HG03060 (cell line): ENCODE data around the gene RNGTT.

Experiments used
- ATAC-seq: cut with Tn5 transposase; IDR thresholded peaks from one replicate; pipeline ENCODE4 v1.9.1; 2021; ENCODE audit warnings: low read depth, moderate number of reproducible peaks; ENCODE audit not compliant: unreplicated experiment

RNGTT gene

GRCh38 chr6:88569959-88570358 is 393.5 kb downstream of the RNGTT start:
- ATAC-seq: no peak

GRCh38 chr6:88567696-88568095 is 395.7 kb downstream of the RNGTT start:
- ATAC-seq: no peak

DNA sequence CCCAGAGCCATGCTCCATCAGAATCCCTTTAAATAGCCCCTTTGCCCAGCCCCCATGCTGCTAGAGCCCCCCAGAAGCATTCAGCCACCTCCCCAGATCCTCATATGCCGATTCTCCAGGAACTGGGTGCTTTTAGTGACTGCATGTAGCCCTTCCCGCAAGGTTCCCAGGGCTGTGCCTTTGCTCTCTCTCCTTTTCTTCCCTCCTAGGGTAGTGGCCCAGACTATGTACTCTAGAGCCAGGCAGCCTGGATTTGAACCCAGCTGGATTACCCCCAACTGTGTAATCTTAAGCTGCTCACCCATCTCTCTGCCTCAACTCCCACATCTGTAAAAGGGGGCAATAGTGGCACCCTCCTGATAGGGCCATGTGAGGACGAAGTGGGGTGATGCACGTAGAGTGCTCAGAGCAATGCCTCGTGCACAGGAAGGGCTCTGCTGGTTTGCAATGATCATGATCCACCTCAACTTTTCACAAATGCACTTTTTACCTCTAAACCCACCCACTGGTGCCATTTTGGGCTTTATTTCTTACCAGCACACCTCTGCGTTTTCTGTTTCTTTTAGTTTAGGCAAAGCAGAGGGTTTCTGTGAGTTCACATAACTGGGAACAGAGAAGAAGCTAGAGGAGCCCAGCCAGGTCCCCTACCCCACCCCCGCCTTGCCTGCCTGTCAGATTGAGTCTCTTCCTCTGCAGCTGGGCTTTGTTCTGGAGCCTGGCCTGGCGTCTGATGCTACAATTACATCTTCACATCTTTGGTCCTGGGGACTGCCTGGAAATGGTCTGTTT is 396.5 kb downstream of the RNGTT start:
- ATAC-seq: no peak

GRCh38 chr6:88565836-88566235 is 397.6 kb downstream of the RNGTT start:
- ATAC-seq: no peak

DNA sequence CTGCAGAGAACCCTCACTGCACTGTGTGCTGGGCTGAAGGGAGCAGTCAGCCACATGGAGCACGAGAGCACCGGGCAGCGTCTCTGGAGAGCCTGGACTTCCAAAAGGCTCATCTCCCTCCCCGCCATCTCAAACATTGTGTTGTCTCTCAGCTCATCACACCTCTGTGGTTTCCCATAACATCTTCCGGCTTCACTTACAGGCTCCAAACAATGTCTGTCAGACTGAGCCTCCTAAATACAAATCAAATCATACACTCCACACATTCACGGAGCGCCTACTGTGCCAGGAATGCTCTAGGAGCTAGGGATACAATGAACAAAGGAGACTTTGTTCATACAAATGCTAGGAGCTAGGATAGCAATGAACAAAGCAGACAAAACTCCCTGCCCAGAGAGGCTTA is 398.0 kb downstream of the RNGTT start:
- no peak for ATAC-seq

DNA sequence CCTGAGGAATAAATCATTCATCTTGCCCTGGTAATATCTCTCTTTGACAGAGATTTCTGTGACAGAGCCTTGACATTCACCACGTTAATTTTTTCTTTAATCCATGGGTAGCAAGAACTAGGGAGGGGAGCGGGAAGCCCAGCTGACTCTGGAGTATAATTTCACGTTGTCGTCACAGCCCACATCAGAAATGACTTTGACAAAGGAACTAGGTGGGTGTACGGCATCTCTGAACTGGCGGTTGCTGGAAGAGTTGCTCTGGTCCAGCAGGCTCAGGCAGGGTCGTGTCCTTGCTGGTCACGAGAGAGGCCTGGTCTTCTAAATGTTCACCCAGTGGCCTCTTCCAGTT is 400.2 kb downstream of the RNGTT start:
- no peak for ATAC-seq

DNA sequence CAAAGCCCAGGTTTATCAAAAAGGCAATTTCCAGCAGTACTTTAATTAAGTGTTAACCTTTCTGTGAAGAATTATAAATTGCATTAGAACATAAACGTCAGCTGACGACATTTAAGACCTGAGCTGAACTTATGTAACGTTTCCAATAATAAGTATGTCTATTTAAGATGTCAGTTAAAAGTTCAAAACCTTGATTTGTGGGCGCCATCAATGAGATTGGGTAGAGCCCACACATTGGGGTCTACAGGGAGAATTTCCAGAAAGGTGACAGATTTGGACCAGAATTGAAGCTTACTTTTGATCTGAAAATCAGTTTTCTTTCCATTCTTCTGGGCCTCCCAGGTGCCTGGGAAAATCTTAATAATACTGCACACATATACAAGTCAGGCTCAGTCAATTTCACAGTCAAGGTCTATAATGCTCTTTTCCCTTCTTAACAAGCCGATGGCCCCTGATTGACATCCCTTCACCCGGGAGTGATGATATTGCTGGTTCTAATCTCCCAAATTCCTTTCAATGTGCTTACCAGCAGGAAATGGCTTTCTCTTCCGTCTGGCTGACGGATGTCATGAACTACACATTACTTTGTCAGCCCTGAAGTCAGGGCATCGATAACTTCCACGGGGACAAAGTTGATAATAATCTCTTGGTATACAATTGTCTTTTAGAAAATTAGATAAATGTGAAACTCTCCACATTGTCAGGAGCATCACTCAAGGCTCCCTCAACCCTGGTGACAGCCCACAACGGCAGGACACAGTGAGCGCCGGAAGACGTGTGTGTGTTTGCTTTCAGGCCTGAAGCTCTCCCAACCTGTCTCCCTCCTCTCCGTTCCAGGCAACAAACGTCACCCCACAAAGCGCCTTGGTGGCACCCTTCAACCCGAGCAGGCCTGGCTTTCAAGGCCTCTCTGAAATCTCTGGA is 400.8 kb downstream of the RNGTT start:
- ATAC-seq: no peak

DNA sequence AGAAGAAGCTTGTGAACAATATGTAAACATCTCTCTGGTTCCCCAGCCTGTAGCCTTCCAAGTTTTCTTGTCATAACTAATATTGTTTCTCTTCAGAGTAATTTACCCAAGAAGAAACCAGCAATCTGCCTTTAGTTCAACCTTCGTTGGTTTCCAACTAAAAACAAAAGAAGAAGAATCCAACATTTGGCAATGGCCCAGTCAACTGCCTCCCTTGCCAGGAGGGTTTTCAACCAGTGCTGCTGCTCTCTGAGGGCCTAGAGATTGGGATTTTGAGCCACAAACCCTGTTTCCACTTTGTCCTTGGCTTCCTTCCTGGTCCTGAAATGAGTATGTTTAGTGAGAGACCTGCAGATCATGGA is 401.5 kb downstream of the RNGTT start:
- no peak for ATAC-seq

DNA sequence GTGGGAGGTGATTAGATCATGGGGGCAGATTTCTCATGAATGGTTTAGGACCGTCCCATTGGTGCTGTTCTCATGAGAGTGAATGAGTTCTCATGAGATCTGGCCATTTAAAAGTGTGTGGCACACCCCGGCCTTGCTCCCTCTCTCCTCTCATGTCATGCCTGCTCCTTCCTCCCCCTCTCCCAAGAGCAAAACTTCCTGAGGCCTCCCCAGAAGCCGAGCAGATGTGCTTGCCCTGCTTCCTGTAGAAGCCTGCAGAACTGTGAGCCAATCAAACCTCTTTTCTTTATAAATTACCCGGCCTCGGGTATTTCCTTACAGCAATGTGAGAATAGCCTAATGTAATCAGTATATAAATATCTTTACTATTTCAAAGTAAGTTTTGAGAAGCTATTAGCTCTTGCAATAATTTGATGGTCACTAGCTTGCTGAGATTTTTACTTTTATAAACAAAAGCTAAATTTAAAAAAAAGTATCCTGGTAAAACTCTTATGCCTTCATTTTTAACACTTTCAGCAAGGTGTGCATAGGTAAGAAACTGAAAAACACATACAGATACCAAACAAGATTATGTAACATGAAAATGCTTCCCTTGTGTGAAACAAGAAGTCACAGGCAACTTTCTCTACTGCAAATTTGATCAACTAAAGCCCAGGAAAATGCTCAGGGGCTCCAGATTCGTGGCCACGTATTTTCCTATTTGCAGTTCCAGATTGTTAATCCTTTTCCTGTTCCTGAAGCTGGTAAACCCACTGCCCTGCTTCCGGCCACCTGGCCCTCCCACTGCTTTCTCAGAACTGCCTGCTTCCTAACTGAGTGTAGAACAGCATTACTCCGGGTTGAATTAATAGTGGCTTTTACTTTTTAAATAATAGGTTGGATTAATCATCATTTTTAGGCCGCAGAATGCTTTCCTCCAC is 402.1 kb downstream of the RNGTT start:
- ATAC-seq: no peak
